A549 treated with dexamethasone at 1 μM for 4 hours (cell line): ENCODE data around the gene TIMM23. TPM values are rescaled to one million over a fixed set of nuclear protein-coding genes. Genes with fewer than 3 reads are reported as not detected.

Source experiments
- total RNA-seq: library from RNA; stranded (reverse); fragments of 200-300 nt; extraction: Qiagen RNA extraction; gene quantifications from 5 replicates; pipeline ENCODE4 v1.2.3, GENCODE V29; 2022

Gene TIMM23
- 158 to 175 TPM (median 159 TPM) in 5 replicates for total RNA-seq

GRCh38 chr10:45972106-45972812 is at the start of gene TIMM23:
Gene TIMM23, plus strand, starts transcription at chr10:45972489. Its CDS starts 136 bp downstream, at chr10:45972625.

GRCh38 chr10:46030091-46030937 is 58.0 kb downstream of the TIMM23 start, which contains the start of gene NCOA4:
Gene NCOA4, minus strand, starts transcription at chr10:46030623. Its CDS starts 13,943 bp downstream, at chr10:46016680.

GRCh38 chr10:46046261-46046660 is 74.0 kb downstream of the TIMM23 start, which contains the start of gene MSMB:
Gene MSMB, minus strand, starts transcription at chr10:46046269. Its CDS starts 32 bp downstream, at chr10:46046237.

Other genes starting within 250 kb of the TIMM23 start
- 18.1 to 21.6 TPM (median 19.3 TPM) in 5 replicates for gene WASHC2C, start 245.2 kb upstream of the TIMM23 start, total RNA-seq
- gene AGAP4, start 125.0 kb upstream of the TIMM23 start, total RNA-seq, result 4.7 to 8.8 TPM (median 7.0 TPM) in 5 replicates
- 86.9 to 98.9 TPM (median 96.7 TPM) in 5 replicates for gene NCOA4, start 58.1 kb downstream of the TIMM23 start, total RNA-seq
- 0.46 TPM in 1 of 5 replicates, not detected in the others for gene MSMB, start 73.8 kb downstream of the TIMM23 start, total RNA-seq